Measurements from ENCODE around the gene COL26A1. TPM values are rescaled to one million over a fixed set of nuclear protein-coding genes. Genes with fewer than 3 reads are reported as not detected.
"Not testable (repeated sequence)": the region's sequence is repeated elsewhere in the genome, so short reads cannot be mapped to it uniquely, and the experiment has no call there.

The COL26A1 gene
- total RNA-seq, 1 experiment from 2014 or later = 42.6 TPM

GRCh38 chr7:101559586-101559985, 196.9 kb downstream of the COL26A1 start:
- H3K79me1 ChIP-seq (ENCODE audit: insufficient read depth, low read depth, low read length, poor library complexity, severe bottlenecking) = no peaks in the 10 kb centered on the region
- no peaks in the 10 kb centered on the region for H4K20me1 ChIP-seq (ENCODE audit: control insufficient read depth, insufficient read depth, insufficient read length)
- H3K56ac ChIP-seq (ENCODE audit: insufficient read length, low read depth, low read length) = no peak overlapping the region
- H3K4me1 Mint-ChIP-seq = peaks cover 10 to 21% of the 10 kb centered on the region in 2 experiments
- no peak overlapping the region for H2AFZ ChIP-seq (ENCODE audit: low read length)
- no peak overlapping the region for H2BK120ac ChIP-seq (ENCODE audit: low read depth, low read length, poor library complexity, severe bottlenecking)
- no CpG with 5 or more reads among the region's 1 CpG for WGBS (ENCODE audit: extremely low coverage, insufficient read length, low lambda C conversion rate)
- H3K36me3 Mint-ChIP-seq (ENCODE audit: insufficient read depth in 1 of 3, low read depth in 3 of 3) = peaks cover 0 to 8% (median 0%) of the 10 kb centered on the region in 3 experiments; a peak in 2 of 7 replicates
- no peak for DNase-seq
- H3K79me2 ChIP-seq (ENCODE audit: insufficient read depth, low read length) = no peaks in the 10 kb centered on the region
- H3K4ac ChIP-seq (ENCODE audit: low read depth, low read length) = no peak overlapping the region
- no peak overlapping the region for H2AK5ac ChIP-seq (ENCODE audit: insufficient read length, low read length)
- no peak overlapping the region for H3K27ac Mint-ChIP-seq
- no peak overlapping the region for H3K4me3 Mint-ChIP-seq
- no peak overlapping the region for H3K27ac ChIP-seq (ENCODE audit: insufficient read length, low read depth, low read length)
- no peak overlapping the region for H3K9ac ChIP-seq (ENCODE audit: extremely low read depth, insufficient read length, low read length)
- no peaks in the 10 kb centered on the region for H3K9me3 ChIP-seq (ENCODE audit: control insufficient read depth, low read depth, low read length)
- peaks cover 2% of the 10 kb centered on the region; the same call in 1 of the 2 replicates for H3K4me1 ChIP-seq (ENCODE audit: insufficient read depth, low read length)
- H2BK15ac ChIP-seq (ENCODE audit: low read depth, low read length) = no peak overlapping the region
- H4K91ac ChIP-seq (ENCODE audit: insufficient read length, low read depth, low read length) = no peak overlapping the region
- H3K23me2 ChIP-seq (ENCODE audit: insufficient read length, low read depth, low read length, poor library complexity, severe bottlenecking) = no peaks in the 10 kb centered on the region
- no peak overlapping the region for H3K4me2 ChIP-seq (ENCODE audit: insufficient read depth, insufficient read length, low read length)
- no peak overlapping the region for H3K14ac ChIP-seq (ENCODE audit: insufficient read depth, low read length)
- H3K18ac ChIP-seq (ENCODE audit: insufficient read length, low read depth, low read length) = no peak overlapping the region
- no peak overlapping the region for H2BK12ac ChIP-seq (ENCODE audit: insufficient read length, low read depth, low read length)
- H2BK5ac ChIP-seq (ENCODE audit: insufficient read length, low read length) = no peak overlapping the region
- no peak overlapping the region for H3T11ph ChIP-seq (ENCODE audit: low read length)
- no peak overlapping the region for H2BK20ac ChIP-seq (ENCODE audit: low read depth, low read length, poor library complexity, severe bottlenecking)
- H3K27me3 ChIP-seq (ENCODE audit: insufficient read depth, low read length) = no peaks in the 10 kb centered on the region
- no peak overlapping the region for H4K8ac ChIP-seq (replicated peaks; ENCODE audit: insufficient read length, low read depth, low read length)
- no peak overlapping the region for H4K5ac ChIP-seq (ENCODE audit: insufficient read length, low read depth, low read length)
- TF ChIP-seq CTCF (conservative IDR thresholded peaks at IDR 0.05) = no peak
- no peak overlapping the region for H3K23ac ChIP-seq (ENCODE audit: insufficient read length, low read depth, low read length)
- H3K9me3 Mint-ChIP-seq = no peaks in the 10 kb centered on the region; a peak in 3 of 5 replicates
- peaks cover 2% of the 10 kb centered on the region for H3K27me3 Mint-ChIP-seq (ENCODE audit: low read depth)

GRCh38 chr7:101560021-101560420, 197.3 kb downstream of the COL26A1 start:
- H3K4me3 Mint-ChIP-seq; H2BK15ac ChIP-seq (ENCODE audit: low read depth, low read length); H3K79me1 ChIP-seq (ENCODE audit: insufficient read depth, low read depth, low read length, poor library complexity, severe bottlenecking); H3K9me3 Mint-ChIP-seq; H2BK20ac ChIP-seq (ENCODE audit: low read depth, low read length, poor library complexity, severe bottlenecking); H3T11ph ChIP-seq (ENCODE audit: low read length); H2BK12ac ChIP-seq (ENCODE audit: insufficient read length, low read depth, low read length); H4K8ac ChIP-seq (replicated peaks; ENCODE audit: insufficient read length, low read depth, low read length); H3K4me2 ChIP-seq (ENCODE audit: insufficient read depth, insufficient read length, low read length); H3K23me2 ChIP-seq (ENCODE audit: insufficient read length, low read depth, low read length, poor library complexity, severe bottlenecking); H3K36me3 Mint-ChIP-seq (ENCODE audit: insufficient read depth in 1 of 3, low read depth in 3 of 3); H3K18ac ChIP-seq (ENCODE audit: insufficient read length, low read depth, low read length); H3K27me3 ChIP-seq (ENCODE audit: insufficient read depth, low read length); H3K23ac ChIP-seq (ENCODE audit: insufficient read length, low read depth, low read length); H4K91ac ChIP-seq (ENCODE audit: insufficient read length, low read depth, low read length); H2AK5ac ChIP-seq (ENCODE audit: insufficient read length, low read length); H4K5ac ChIP-seq (ENCODE audit: insufficient read length, low read depth, low read length); H3K27ac ChIP-seq (ENCODE audit: insufficient read length, low read depth, low read length); H2AFZ ChIP-seq (ENCODE audit: low read length); H3K27me3 Mint-ChIP-seq (ENCODE audit: low read depth); H3K14ac ChIP-seq (ENCODE audit: insufficient read depth, low read length); H3K4ac ChIP-seq (ENCODE audit: low read depth, low read length); H2BK120ac ChIP-seq (ENCODE audit: low read depth, low read length, poor library complexity, severe bottlenecking); H3K9ac ChIP-seq (ENCODE audit: extremely low read depth, insufficient read length, low read length); H3K56ac ChIP-seq (ENCODE audit: insufficient read length, low read depth, low read length); H3K4me1 ChIP-seq (ENCODE audit: insufficient read depth, low read length); H2BK5ac ChIP-seq (ENCODE audit: insufficient read length, low read length); H3K79me2 ChIP-seq (ENCODE audit: insufficient read depth, low read length); H4K20me1 ChIP-seq (ENCODE audit: control insufficient read depth, insufficient read depth, insufficient read length); H3K9me3 ChIP-seq (ENCODE audit: control insufficient read depth, low read depth, low read length); H3K27ac Mint-ChIP-seq: not testable (repeated sequence)
- no CpG with 5 or more reads among the region's 3 CpGs for WGBS (ENCODE audit: extremely low coverage, insufficient read length, low lambda C conversion rate)
- peaks cover 14 to 25% of the 10 kb centered on the region in 2 experiments for H3K4me1 Mint-ChIP-seq
- DNase-seq = peak; percentile 12
